Body of pancreas (tissue), 4 donors: ENCODE measurements around the gene NACC2. TPM values are rescaled to one million over a fixed set of nuclear protein-coding genes. Genes with fewer than 3 reads are reported as not detected.

ENCODE experiments used
- ATAC-seq: fragments of 150-250 bp; one replicate; pipeline ENCODE4 v1.9.1; 2016
- DNase-seq, 4 donors: peaks; one replicate each; pipeline ENCODE4 v3.0.0-alpha.2; 2019
- H3K27ac ChIP-seq, 4 donors: fragments of 200-600 bp; sonication (generic); 1 replicate in 3 of 4; 2 replicates in 1 of 4; pipeline versions ENCODE4 v1.5.1 to v1.6.1; 2016 to 2019; ENCODE audit warnings: mild to moderate bottlenecking in 1 of 4, mixed read lengths in 1 of 4, moderate library complexity in 1 of 4
- H3K27me3 ChIP-seq, 2 donors: fragments of 200-600 bp; sonication (generic); one replicate each; pipeline ENCODE4 v1.6.0; 2016; ENCODE audit warnings: mild to moderate bottlenecking in 1 of 2
- H3K36me3 ChIP-seq, 2 donors: fragments of 200-600 bp; sonication (generic); replicated peaks in 1 of 2; 2 replicates each; pipeline ENCODE4 v1.5.1; 2016; ENCODE audit warnings: low read depth in 2 of 2; ENCODE audit not compliant: insufficient read depth in 1 of 2
- H3K4me1 ChIP-seq: fragments of 200-600 bp; sonication (generic); one replicate; pipeline ENCODE4 v1.6.0; 2016
- H3K4me3 ChIP-seq, 2 donors: fragments of 200-600 bp; sonication (generic); 1 replicate in 1 of 2; 2 replicates in 1 of 2; pipeline ENCODE4 v1.5.1; 2016 to 2019
- H3K9me3 ChIP-seq, 3 donors: fragments of 200-600 bp; sonication (generic); 1 replicate in 2 of 3; 2 replicates in 1 of 3; pipeline ENCODE4 v1.5.1; 2016
- POLR2A ChIP-seq, 3 donors: fragments of 450-650 bp; IDR thresholded peaks; one replicate each; pipeline ENCODE4 v1.6.1; 2016; ENCODE audit warnings: antibody characterized with exemption in 3 of 3, mild to moderate bottlenecking in 2 of 3
- WGBS, 2 donors: methylation state at CpG; one replicate each; pipeline ENCODE4 v1.1.5; 2017; 5-methylcytosine and 5-hydroxymethylcytosine counted together
- intact Hi-C: fragments of 100-400 bp; cut with DNase I; formaldehyde crosslinking; loops from one replicate; pipeline ENCODE4 v1.15.1; 2023
- total RNA-seq, 2 donors: library from RNA; depleted of rRNA; stranded (reverse); fragments of >200 nt; gene quantifications; one replicate each; pipeline ENCODE4 v1.1.0, GENCODE V29; 2016
- TF ChIP-seq, protein P1 (sequence below), 7 experiments: fragments of 450-650 bp in 4 of 7; fragments of 200-600 bp in 3 of 7; sonication (generic) in 3 of 7; IDR thresholded peaks; one replicate each; pipeline ENCODE4 v1.5.1; 2016 to 2019; ENCODE audit warnings: antibody characterized with exemption in 7 of 7

Gene NACC2
- total RNA-seq, 2 donors from 2014 or later = 16.6 to 21.1 TPM

DNA sequence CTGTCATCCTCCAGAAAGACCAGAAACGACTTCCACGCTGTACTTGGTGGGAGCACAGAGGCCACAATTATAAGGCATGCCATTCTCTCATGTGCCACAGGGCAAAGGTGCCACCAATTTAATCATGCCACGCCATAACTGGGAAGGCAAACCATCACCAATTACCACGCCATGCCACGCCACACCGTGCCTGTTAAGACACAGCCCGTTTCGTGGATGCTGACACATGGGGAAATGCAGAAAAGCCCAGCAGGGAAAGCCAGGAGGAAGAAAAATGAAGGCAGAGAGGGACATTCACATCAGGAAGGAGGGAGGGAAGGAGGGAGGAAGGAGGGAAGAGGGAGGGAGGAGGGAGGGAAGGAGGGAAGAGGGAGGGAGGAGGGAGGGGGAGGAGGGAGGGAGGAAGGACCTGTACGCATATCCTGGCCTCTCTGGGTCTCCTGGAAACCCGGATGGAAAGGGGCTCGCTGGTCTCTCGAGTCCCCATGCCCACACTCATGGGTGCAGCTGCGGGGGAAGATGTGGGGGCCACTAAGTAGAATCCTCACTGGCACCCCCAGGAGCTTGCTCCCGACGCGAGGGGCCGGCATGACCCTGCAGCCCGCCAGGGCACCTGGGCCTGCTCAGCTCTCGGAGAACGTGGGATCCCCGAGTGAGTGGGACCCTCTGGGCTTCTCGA is 72.2 kb downstream of the NACC2 start:
- TF ChIP-seq, protein P1, sequence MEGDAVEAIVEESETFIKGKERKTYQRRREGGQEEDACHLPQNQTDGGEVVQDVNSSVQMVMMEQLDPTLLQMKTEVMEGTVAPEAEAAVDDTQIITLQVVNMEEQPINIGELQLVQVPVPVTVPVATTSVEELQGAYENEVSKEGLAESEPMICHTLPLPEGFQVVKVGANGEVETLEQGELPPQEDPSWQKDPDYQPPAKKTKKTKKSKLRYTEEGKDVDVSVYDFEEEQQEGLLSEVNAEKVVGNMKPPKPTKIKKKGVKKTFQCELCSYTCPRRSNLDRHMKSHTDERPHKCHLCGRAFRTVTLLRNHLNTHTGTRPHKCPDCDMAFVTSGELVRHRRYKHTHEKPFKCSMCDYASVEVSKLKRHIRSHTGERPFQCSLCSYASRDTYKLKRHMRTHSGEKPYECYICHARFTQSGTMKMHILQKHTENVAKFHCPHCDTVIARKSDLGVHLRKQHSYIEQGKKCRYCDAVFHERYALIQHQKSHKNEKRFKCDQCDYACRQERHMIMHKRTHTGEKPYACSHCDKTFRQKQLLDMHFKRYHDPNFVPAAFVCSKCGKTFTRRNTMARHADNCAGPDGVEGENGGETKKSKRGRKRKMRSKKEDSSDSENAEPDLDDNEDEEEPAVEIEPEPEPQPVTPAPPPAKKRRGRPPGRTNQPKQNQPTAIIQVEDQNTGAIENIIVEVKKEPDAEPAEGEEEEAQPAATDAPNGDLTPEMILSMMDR (IDR thresholded peaks at IDR 0.05) = no peak
- no peak for TF ChIP-seq POLR2A (IDR thresholded peaks at IDR 0.05)
- Histone ChIP-seq H3K4me3 (no peak overlapping the region), H3K36me3 (no peaks in the 10 kb centered on the region), H3K9me3 (no peaks in the 10 kb centered on the region), H3K27ac (no peak overlapping the region), H3K4me1 (no peaks in the 10 kb centered on the region), H3K27me3 (no peaks in the 10 kb centered on the region)
- intact Hi-C loops = no loop called here
- ATAC-seq = no peak
- DNase-seq = peak in 1 of 4 donors; percentile 8
- 92 to 98% methylated on average over 11 to 22 of the region's 22 CpGs for WGBS, 2 donors

DNA sequence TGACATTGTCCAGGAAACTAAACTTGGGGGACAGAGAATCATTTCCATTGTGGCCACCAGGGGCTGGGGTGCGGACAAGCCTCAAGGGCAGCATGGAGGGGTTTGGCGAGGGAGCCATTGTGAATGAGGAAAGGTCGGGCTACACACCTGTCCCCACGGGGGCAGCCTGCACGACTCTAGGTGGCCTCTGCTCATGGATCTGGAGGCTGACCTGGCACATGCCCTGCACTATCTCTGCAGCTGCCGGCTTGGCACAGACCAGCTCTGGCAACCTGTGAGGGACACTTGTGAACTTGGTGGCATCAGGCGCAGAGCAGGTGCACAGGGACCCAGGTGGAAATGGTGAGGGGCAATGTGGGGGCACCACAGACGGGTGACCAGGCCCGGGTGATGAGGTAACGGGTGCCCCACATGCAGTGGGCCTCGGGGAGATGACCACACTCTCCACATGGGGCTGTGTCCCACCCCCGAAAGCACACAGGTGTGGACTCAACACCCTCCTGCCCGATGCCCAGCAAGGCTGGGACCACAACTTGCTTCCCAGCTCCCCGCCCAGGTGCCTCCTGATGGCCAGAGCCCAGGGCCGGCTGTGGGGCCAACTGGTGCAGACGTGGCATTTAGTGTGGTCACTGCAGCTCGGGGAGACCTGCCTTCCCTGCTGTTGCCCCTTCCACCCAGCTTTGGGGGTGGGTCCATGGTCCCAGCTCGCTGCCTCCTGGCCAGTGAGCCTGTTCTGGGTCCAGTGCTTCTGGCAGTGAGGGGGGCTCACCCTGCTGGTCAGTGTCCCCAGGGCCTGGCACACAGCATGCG is 73.0 kb downstream of the NACC2 start:
- DNase-seq = peak; percentile 20 to 61 (median 25)
- 74 to 75% methylated on average over 8 to 18 of the region's 19 CpGs for WGBS, 2 donors
- H3K9me3 ChIP-seq = no peaks in the 10 kb centered on the region
- no peaks in the 10 kb centered on the region for H3K4me1 ChIP-seq
- no peak overlapping the region for H3K4me3 ChIP-seq
- H3K27ac ChIP-seq = no peak overlapping the region
- intact Hi-C loops = no loop called here
- ATAC-seq = no peak
- no peaks in the 10 kb centered on the region for H3K27me3 ChIP-seq
- no peaks in the 10 kb centered on the region for H3K36me3 ChIP-seq
- no peak for TF ChIP-seq POLR2A (IDR thresholded peaks at IDR 0.05)
- TF ChIP-seq, protein P1 (IDR thresholded peaks at IDR 0.05) = peak in 2 of 7 experiments; percentile 4

DNA sequence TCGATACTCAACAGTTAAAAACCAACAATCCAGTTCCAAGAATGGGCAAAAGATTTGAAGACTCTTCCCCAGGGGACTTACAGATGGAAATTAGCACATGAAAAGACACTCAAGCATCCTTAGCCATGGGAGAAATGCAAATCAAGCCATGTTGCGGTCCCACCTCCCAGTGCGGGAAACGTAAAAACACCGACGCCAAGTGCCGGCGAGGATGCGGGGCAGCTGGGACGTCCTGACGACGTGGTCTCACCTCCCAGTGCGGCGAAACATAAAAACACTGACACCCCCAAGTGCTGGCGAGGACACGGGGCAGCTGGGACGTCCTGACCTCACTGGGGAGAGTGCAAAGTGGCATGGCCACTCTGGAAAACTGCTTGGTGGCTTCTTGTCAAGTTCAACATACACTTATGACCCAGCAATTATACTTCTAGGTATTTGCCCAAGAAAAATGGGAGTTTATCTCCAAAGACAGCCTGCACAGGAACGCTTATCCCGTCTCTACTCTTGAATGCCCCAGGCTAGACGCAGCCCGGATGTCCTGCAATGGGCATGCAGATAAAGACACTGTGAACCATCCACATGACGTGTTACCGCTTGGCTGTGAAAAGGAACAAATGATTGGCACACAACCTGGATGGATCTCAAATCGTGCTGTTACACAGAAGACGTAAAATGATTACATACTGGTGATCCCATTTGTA is 73.8 kb downstream of the NACC2 start:
- peak in 1 of 4 donors; percentile 7 for DNase-seq
- 83 to 89% methylated on average over 25 of the region's 25 CpGs for WGBS, 2 donors
- Histone ChIP-seq H3K9me3 (no peaks in the 10 kb centered on the region), H3K4me1 (no peaks in the 10 kb centered on the region), H3K27me3 (no peaks in the 10 kb centered on the region), H3K36me3 (no peaks in the 10 kb centered on the region), H3K27ac (no peak overlapping the region), H3K4me3 (no peak overlapping the region)
- ATAC-seq = no peak
- TF ChIP-seq POLR2A (IDR thresholded peaks at IDR 0.05) = no peak
- TF ChIP-seq, protein P1 (IDR thresholded peaks at IDR 0.05) = no peak
- intact Hi-C loops = no loop called here

DNA sequence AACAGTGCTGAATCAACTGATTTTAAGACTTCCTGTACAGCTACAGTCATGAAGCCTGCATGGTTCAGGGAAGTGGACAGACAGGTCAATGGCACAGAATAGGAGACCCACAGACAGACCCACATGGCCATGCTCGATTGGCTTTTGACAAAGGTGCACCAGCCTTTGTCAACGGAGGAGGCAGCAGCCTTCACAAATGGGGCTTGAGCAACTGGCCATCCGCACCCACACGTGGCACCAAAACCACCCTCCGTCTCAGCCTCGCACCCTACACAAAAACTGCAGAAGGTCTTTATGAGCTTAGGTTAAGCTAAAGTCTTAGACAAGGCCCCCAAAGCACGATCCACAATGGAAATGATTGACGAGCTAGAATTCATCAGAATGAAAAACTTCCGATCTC is 74.4 kb downstream of the NACC2 start:
- no peaks in the 10 kb centered on the region for H3K4me1 ChIP-seq
- H3K4me3 ChIP-seq = no peak overlapping the region
- WGBS, 2 donors = 88 to 92% methylated on average over 9 of the region's 9 CpGs
- no peak for ATAC-seq
- intact Hi-C loops = no loop called here
- TF ChIP-seq, protein P1 (IDR thresholded peaks at IDR 0.05) = no peak
- TF ChIP-seq POLR2A (IDR thresholded peaks at IDR 0.05) = no peak
- no peaks in the 10 kb centered on the region for H3K27me3 ChIP-seq
- peaks cover 0 to 1% of the 10 kb centered on the region in 2 donors for H3K36me3 ChIP-seq
- H3K9me3 ChIP-seq = no peaks in the 10 kb centered on the region
- DNase-seq = no peak
- no peak overlapping the region for H3K27ac ChIP-seq
